Spleen (tissue), 11 donors: ENCODE data around the gene UBE2L6. TPM values are rescaled to one million over a fixed set of nuclear protein-coding genes. Genes with fewer than 3 reads are reported as not detected.
"Not testable (repeated sequence)": the region's sequence is repeated elsewhere in the genome, so short reads cannot be mapped to it uniquely, and the experiment has no call there.

Source experiments
- DNase-seq: peaks from one replicate; pipeline ENCODE4 v3.0.0-alpha.2; 2020
- H3K27ac ChIP-seq, 8 donors: fragments of 200-600 bp; sonication (generic) in 7 of 8; 1 replicate in 4 of 8; 2 replicates in 4 of 8; pipeline versions ENCODE4 v1.5.0 to v1.8.0; 2016 to 2021; ENCODE audit warnings: inconsistent platforms in 4 of 8, mild to moderate bottlenecking in 4 of 8, moderate library complexity in 1 of 8
- H3K27me3 ChIP-seq, 7 donors: fragments of 200-600 bp; sonication (generic) in 6 of 7; replicated peaks in 1 of 7; 1 replicate in 4 of 7; 2 replicates in 3 of 7; pipeline versions ENCODE4 v1.5.0 to v1.8.0; 2016 to 2021; ENCODE audit warnings: inconsistent platforms in 3 of 7, mild to moderate bottlenecking in 1 of 7
- H3K36me3 ChIP-seq, 6 donors: fragments of 200-600 bp; sonication (generic) in 5 of 6; 1 replicate in 4 of 6; 2 replicates in 2 of 6; pipeline versions ENCODE4 v1.5.0 to v1.8.0; 2016 to 2021; ENCODE audit warnings: inconsistent platforms in 2 of 6
- H3K4me1 ChIP-seq, 6 donors: fragments of 200-600 bp; sonication (generic) in 5 of 6; 1 replicate in 3 of 6; 2 replicates in 3 of 6; pipeline versions ENCODE4 v1.5.0 to v1.8.0; 2016 to 2021; ENCODE audit warnings: inconsistent platforms in 3 of 6
- H3K4me3 ChIP-seq, 8 donors: fragments of 200-600 bp; sonication (generic) in 7 of 8; 1 replicate in 4 of 8; 2 replicates in 4 of 8; pipeline versions ENCODE4 v1.5.0 to v1.8.0; 2016 to 2021; ENCODE audit warnings: inconsistent platforms in 4 of 8, mild to moderate bottlenecking in 4 of 8, moderate library complexity in 2 of 8
- H3K9me3 ChIP-seq, 8 donors: fragments of 200-600 bp; sonication (generic) in 7 of 8; 1 replicate in 4 of 8; 2 replicates in 4 of 8; pipeline versions ENCODE4 v1.5.0 to v1.8.0; 2016 to 2021; ENCODE audit warnings: inconsistent platforms in 4 of 8
- CTCF ChIP-seq, 11 experiments: fragments of 200-600 bp in 7 of 11; fragments of 450-650 bp in 4 of 11; sonication (generic) in 4 of 11; IDR thresholded peaks in 8 of 11; conservative IDR thresholded peaks in 3 of 11; 1 replicate in 7 of 11; 2 replicates in 4 of 11; pipeline versions ENCODE4 v1.4.0 to v1.8.0; 2016 to 2021; ENCODE audit warnings: antibody characterized with exemption in 11 of 11, inconsistent platforms in 4 of 11, mild to moderate bottlenecking in 1 of 11
- POLR2A ChIP-seq, 3 donors: fragments of 450-650 bp; IDR thresholded peaks; one replicate each; pipeline ENCODE4 v1.5.1; 2017; ENCODE audit warnings: antibody characterized with exemption in 3 of 3, mild to moderate bottlenecking in 1 of 3
- POLR2AphosphoS5 ChIP-seq, 3 donors: sonication (generic); formaldehyde crosslinking; IDR thresholded peaks; one replicate each; pipeline ENCODE4 v1.5.1; 2017; ENCODE audit warnings: antibody characterized with exemption in 3 of 3
- WGBS, 5 donors: extraction: QIAGEN DNeasy Blood & Tissue Kit in 3 of 5; methylation state at CpG; one replicate each; pipeline versions ENCODE4 v1.1.5 to v1.1.7; 2013 to 2018; 5-methylcytosine and 5-hydroxymethylcytosine counted together
- intact Hi-C: fragments of 100-400 bp; cut with DNase I; formaldehyde crosslinking; loops from one replicate; pipeline ENCODE4 v1.15.0; 2023; ENCODE audit warnings: low total_unique reads
- polyA plus RNA-seq, 3 donors: library from polyadenylated mRNA; stranded (reverse); fragments of 200-250 nt; gene quantifications; one replicate each; pipeline ENCODE4 v1.2.1, GENCODE V29; 2013
- total RNA-seq, 7 donors: library from RNA; depleted of rRNA in 3 of 7; stranded (reverse); fragments of >200 nt in 3 of 7; fragmentation: NEBNext Ultra II Directional in 4 of 7; extraction: Animal tissue kit (Norgen Biotek cat#: 25700) in 4 of 7; gene quantifications; one replicate each; pipeline versions ENCODE4 v1.1.0 to v1.2.1, GENCODE V29; 2016 to 2021
- donor health status: healthy with polysubstance abuse.
- donor health status: DM: no; HTN: no; CAD: no; lungs with moderate emphysema.
- donor health status: DM: no; HTN: no; CAD: no.
- donor health status: Bipolar disorder and iron deficiency.
- donor health status: healthy.
- donor health status: DM: no; HTN: no; CAD: no.
- donor health status: DM: yes; HTN: yes; CAD: no.

UBE2L6 gene
- total and polyA plus RNA-seq, 10 donors = 46.8 to 137 (median 110) TPM

- no peak for TF ChIP-seq CTCF (IDR thresholded peaks at IDR 0.05 in 8 of 11, conservative IDR thresholded peaks at IDR 0.05 in 3 of 11)
- TF ChIP-seq POLR2AphosphoS5 (IDR thresholded peaks at IDR 0.05) = no peak
- no peak for TF ChIP-seq POLR2A (IDR thresholded peaks at IDR 0.05)
- WGBS, 5 donors = 67 to 83% (median 75%) methylated on average over 1 of the region's 1 CpG
Observed at GRCh38 chr11:57539342-57539741, 28.1 kb downstream of the UBE2L6 start.

GRCh38 chr11:57536947-57537619 is 30.4 kb downstream of the UBE2L6 start, which contains the start of gene SMTNL1:
TSS of gene SMTNL1 (plus strand) at chr11:57537595. CDS start at chr11:57542643, 5,048 bp downstream.
- Histone ChIP-seq H3K27ac (no peak within 1 kb of the TSS), H3K4me1 (peaks cover 0 to 1% (median 0%) of the 10 kb centered on the region in 6 donors), H3K36me3 (peaks cover 0 to 18% (median 0%) of the 10 kb centered on the region in 6 donors), H3K9me3 (no peaks in the 10 kb centered on the region), H3K27me3 (no peaks in the 10 kb centered on the region), H3K4me3 (no peak within 1 kb of the TSS)
- peak; percentile 23 for DNase-seq
- intact Hi-C loops = no loop called here
- TF ChIP-seq POLR2A (IDR thresholded peaks at IDR 0.05) (no peak), POLR2AphosphoS5 (IDR thresholded peaks at IDR 0.05) (no peak), CTCF (IDR thresholded peaks at IDR 0.05 in 8 of 11, conservative IDR thresholded peaks at IDR 0.05 in 3 of 11) (no peak)
- 78 to 88% (median 85%) methylated on average over 14 of the region's 14 CpGs for WGBS, 5 donors

More at GRCh38 chr11:57539342-57539741, 28.1 kb downstream of the UBE2L6 start:
- Histone ChIP-seq H3K4me1 (no peaks in the 10 kb centered on the region), H3K9me3 (no peaks in the 10 kb centered on the region), H3K36me3 (peaks cover 0 to 18% (median 0%) of the 10 kb centered on the region in 6 donors), H3K27ac (no peak overlapping the region), H3K4me3 (no peak overlapping the region), H3K27me3 (no peaks in the 10 kb centered on the region)
- intact Hi-C loops = no loop called here
- DNase-seq = no peak

GRCh38 chr11:57534449-57534848 is 33.0 kb downstream of the UBE2L6 start:
- not testable (repeated sequence) for DNase-seq

GRCh38 chr11:57530596-57531507 is 36.6 kb downstream of the UBE2L6 start, which contains the start of gene TIMM10:
TSS of gene TIMM10 (minus strand) at chr11:57530754. CDS start at chr11:57530189, 565 bp downstream.
- peak within 1 kb of the TSS; percentile 59 to 88 (median 78) for H3K27ac ChIP-seq
- H3K4me3 ChIP-seq = peak within 1 kb of the TSS; percentile 66 to 98 (median 82)
- intact Hi-C loops = no loop called here

More at GRCh38 chr11:57534449-57534848, 33.0 kb downstream of the UBE2L6 start:
- H3K27me3 ChIP-seq, H3K9me3 ChIP-seq, H3K27ac ChIP-seq, intact Hi-C loops, H3K4me3 ChIP-seq: not testable (repeated sequence)
- 94 to 97% (median 95%) methylated on average over 7 of the region's 7 CpGs for WGBS, 5 donors
- H3K4me1 ChIP-seq = peaks cover 8 to 23% (median 17%) of the 10 kb centered on the region in 6 donors
- H3K36me3 ChIP-seq = peaks cover 0 to 15% (median 0%) of the 10 kb centered on the region in 6 donors

More at GRCh38 chr11:57530596-57531507, 36.6 kb downstream of the UBE2L6 start, which contains the start of gene TIMM10:
- 0 to 1% (median 0%) methylated on average over 38 to 49 of the region's 49 CpGs for WGBS, 5 donors
- peaks cover 0 to 18% (median 7%) of the 10 kb centered on the region in 6 donors for H3K36me3 ChIP-seq
- peaks cover 13 to 45% (median 28%) of the 10 kb centered on the region in 6 donors for H3K4me1 ChIP-seq
- DNase-seq = peak; percentile 99
- no peaks in the 10 kb centered on the region for H3K27me3 ChIP-seq
- TF ChIP-seq CTCF (IDR thresholded peaks at IDR 0.05 in 8 of 11, conservative IDR thresholded peaks at IDR 0.05 in 3 of 11) (peak in 1 of 11 experiments; percentile 44), POLR2AphosphoS5 (IDR thresholded peaks at IDR 0.05) (peak; percentile 88 to 97 (median 96)), POLR2A (IDR thresholded peaks at IDR 0.05) (peak in 1 of 3 donors; percentile 42)
- H3K9me3 ChIP-seq = no peaks in the 10 kb centered on the region
